Activated CD4-positive, alpha-beta memory T cell treated with anti-CD3 and anti-CD28 coated beads for 36 hours (primary cell): ENCODE data around the gene NECTIN1. TPM values are rescaled to one million over a fixed set of nuclear protein-coding genes. Genes with fewer than 3 reads are reported as not detected.

Experiments
- CTCF ChIA-PET: fragments of 350-600 bp; sonication (Branson Sonifier 250); formaldehyde crosslinking; loops from one replicate; lab custom pipeline; 2021; ENCODE audit warnings: antibody characterized with exemption, inconsistent platforms; lab: Charles Lee
- POLR2A ChIA-PET: fragments of 350-600 bp; sonication (Branson Sonifier 250); formaldehyde crosslinking; loops from one replicate; lab custom pipeline; 2021; ENCODE audit warnings: antibody characterized with exemption; lab: Charles Lee
- DNase-seq: peaks from one replicate; pipeline ENCODE4 v3.0.0-alpha.2; 2020
- H3K27ac Mint-ChIP-seq: one replicate; pipeline ENCODE4 v1.8.0; 2021; ENCODE audit warnings: mixed read lengths
- H3K27me3 Mint-ChIP-seq: one replicate; pipeline ENCODE4 v1.8.0; 2021; ENCODE audit warnings: mixed read lengths
- H3K36me3 Mint-ChIP-seq: one replicate; pipeline ENCODE4 v1.8.0; 2021; ENCODE audit warnings: mixed read lengths
- H3K4me1 Mint-ChIP-seq: one replicate; pipeline ENCODE4 v1.8.0; 2021; ENCODE audit warnings: low read depth, mixed read lengths
- H3K4me3 Mint-ChIP-seq: one replicate; pipeline ENCODE4 v1.8.0; 2021; ENCODE audit warnings: mild to moderate bottlenecking, mixed read lengths
- H3K9me3 Mint-ChIP-seq: one replicate; pipeline ENCODE4 v1.8.0; 2021; ENCODE audit warnings: mixed read lengths
- intact Hi-C: fragments of 100-400 bp; cut with micrococcal nuclease; formaldehyde crosslinking; loops from one replicate; pipeline ENCODE4 v1.15.1; 2023
- total RNA-seq, 2 experiments: library from RNA; stranded (reverse); gene quantifications; one replicate each; pipeline ENCODE4 v1.2.3, GENCODE V29; 2021

NECTIN1 gene
- total RNA-seq, 2 experiments from 2014 or later: 2.0 to 2.4 TPM

- Mint-ChIP-seq H3K4me3 (no peak overlapping the region), H3K9me3 (no peaks in the 10 kb centered on the region), H3K27me3 (no peaks in the 10 kb centered on the region), H3K4me1 (no peaks in the 10 kb centered on the region), H3K27ac (no peak overlapping the region), H3K36me3 (no peaks in the 10 kb centered on the region)
- ChIA-PET CTCF (no interaction called here), POLR2A (no interaction called here)
- no peak for DNase-seq
- intact Hi-C loops: no loop called here
These were observed 93.2 kb downstream of the NECTIN1 start for GRCh38 chr11:119635776-119636175.

DNA sequence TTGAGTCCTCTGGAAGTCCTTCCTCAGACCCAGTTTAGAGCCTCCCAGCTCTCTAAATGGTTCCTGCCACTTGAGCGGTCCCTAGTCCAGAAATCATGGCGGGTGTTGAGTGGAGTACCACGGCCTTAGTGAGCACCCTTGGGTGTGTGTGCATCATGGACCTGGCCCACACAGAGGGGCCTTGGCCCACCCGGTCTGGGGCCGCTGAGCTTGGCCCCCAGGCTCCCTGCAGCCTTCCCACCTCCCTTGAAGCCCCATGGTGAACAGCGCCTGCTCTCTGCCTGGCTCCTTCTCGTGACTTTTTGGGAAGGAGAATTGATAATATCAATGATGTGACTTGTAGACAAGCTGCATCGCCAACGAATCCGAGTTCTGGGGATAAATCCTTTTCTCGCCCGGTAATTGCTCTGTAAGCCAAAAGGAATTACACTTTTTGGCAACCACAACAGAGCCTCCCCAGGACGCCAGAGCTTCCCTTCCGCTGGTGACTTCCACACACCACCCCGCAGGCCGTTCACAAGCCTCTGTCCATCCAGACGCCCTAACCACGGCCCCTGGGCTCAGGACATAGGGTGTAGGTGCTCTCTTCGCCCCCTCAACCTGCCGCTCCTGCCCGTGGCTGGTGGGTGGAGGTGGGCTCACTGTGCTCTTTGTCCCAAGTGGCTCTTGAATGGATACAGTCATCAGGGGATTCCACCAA, 93.8 kb downstream of the NECTIN1 start:
- no peaks in the 10 kb centered on the region for H3K4me1 Mint-ChIP-seq
- intact Hi-C loops: no loop called here
- H3K36me3 Mint-ChIP-seq: no peaks in the 10 kb centered on the region
- no peaks in the 10 kb centered on the region for H3K9me3 Mint-ChIP-seq
- H3K27me3 Mint-ChIP-seq: no peaks in the 10 kb centered on the region
- H3K4me3 Mint-ChIP-seq: no peak overlapping the region
- H3K27ac Mint-ChIP-seq: no peak overlapping the region
- ChIA-PET POLR2A (no interaction called here), CTCF (no interaction called here)
- no peak for DNase-seq

DNA sequence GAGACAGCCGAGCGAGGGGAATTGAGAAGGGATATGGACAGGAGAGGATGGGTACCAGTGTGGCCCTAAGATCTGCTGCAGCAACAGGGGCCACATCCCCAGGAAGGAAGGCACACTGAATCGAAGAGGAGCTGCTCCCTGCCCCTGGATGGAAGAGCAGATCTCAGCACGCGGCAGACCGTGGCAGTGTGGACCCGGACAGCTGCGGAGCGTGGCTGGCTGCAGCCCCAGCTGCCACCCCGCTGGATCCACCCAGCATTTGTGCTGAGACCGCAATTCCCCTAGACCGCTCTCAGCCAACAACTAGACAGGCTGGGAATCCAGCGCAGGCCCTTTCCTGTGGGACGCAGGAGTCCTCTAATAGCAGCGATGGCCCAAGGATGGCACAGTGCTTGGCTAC, 94.7 kb downstream of the NECTIN1 start:
- H3K9me3 Mint-ChIP-seq: no peaks in the 10 kb centered on the region
- H3K27me3 Mint-ChIP-seq: no peaks in the 10 kb centered on the region
- no peak for DNase-seq
- POLR2A ChIA-PET: no interaction called here
- no peak overlapping the region for H3K27ac Mint-ChIP-seq
- intact Hi-C loops: no loop called here
- H3K36me3 Mint-ChIP-seq: no peaks in the 10 kb centered on the region
- CTCF ChIA-PET: no interaction called here
- H3K4me1 Mint-ChIP-seq: no peaks in the 10 kb centered on the region
- no peak overlapping the region for H3K4me3 Mint-ChIP-seq

DNA sequence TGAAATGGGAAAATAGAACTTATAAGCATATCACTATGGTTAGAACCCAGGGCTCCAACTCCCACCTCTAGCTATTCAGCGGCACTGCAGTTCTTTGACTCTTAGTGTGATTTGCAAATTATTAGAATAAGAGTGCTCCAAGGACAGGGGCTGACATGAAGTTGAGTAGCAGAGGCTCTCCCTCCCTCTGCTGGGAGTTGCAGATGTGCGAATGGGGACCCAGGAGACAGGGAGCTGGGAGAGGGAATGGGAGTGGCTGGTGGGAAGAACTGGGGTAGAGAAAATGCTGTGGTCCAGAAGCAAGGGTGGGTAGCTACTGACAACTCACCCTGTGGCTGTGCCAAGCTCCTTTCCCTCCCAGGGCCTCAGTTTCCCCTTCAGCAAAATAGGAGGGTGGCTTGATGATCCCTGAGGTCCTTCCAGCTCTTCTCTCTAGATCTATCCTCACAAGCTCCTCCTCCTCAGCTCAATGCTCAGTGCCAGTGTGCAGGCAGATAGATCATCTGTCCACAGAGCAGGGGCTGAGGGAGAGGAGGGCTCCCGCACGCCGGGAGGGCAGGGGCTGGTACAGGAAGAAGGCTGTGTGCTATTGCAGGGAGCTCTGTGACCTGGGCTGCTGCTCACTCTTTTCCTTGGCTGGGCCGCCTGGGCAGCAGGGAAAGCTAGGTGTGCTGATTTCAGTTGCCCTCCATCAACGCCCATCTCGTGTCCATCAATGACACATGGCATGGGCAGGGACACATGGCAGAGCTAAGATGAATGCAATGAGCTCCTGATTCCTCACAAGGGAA, 99.0 kb downstream of the NECTIN1 start:
- CTCF ChIA-PET: interaction anchor here (1.3 kb wide), 1 partner anchor 11 kb away, joined by 4 read pairs; no protein-coding TSS in a partner anchor
- H3K4me1 Mint-ChIP-seq: no peaks in the 10 kb centered on the region

DNA sequence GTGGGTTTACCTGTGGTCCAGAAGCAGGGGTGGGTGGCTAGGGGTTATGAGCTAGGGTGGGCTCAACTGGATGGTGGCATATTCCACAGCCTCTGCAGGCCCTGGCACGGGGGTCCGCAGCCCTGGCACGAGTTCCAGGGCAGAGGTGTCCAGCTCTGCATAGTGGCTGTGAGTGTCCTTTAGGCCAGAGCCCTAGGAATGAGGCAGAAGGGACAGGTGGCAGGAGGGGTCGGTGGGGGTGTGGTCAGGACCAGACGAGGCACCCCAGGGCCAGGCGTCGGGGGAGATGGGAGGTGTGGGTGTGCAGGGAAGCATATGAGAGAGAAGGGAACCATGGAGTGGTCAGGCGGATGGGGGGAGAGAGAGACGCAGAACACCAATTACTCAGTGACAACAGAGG, 99.9 kb downstream of the NECTIN1 start:
- Mint-ChIP-seq H3K36me3 (no peaks in the 10 kb centered on the region), H3K27me3 (peaks cover 8% of the 10 kb centered on the region), H3K4me3 (no peak overlapping the region), H3K4me1 (no peaks in the 10 kb centered on the region), H3K27ac (no peak overlapping the region), H3K9me3 (no peaks in the 10 kb centered on the region)
- ChIA-PET POLR2A (no interaction called here), CTCF (no interaction called here)
- no peak for DNase-seq
- intact Hi-C loops: no loop called here

More for the DNA sequence above, 99.0 kb downstream of the NECTIN1 start:
- POLR2A ChIA-PET: no interaction called here
- DNase-seq: no peak
- H3K27me3 Mint-ChIP-seq: peaks cover 8% of the 10 kb centered on the region
- no peak overlapping the region for H3K4me3 Mint-ChIP-seq
- H3K27ac Mint-ChIP-seq: no peak overlapping the region
- no peaks in the 10 kb centered on the region for H3K36me3 Mint-ChIP-seq
- intact Hi-C loops: no loop called here
- H3K9me3 Mint-ChIP-seq: no peaks in the 10 kb centered on the region

DNA sequence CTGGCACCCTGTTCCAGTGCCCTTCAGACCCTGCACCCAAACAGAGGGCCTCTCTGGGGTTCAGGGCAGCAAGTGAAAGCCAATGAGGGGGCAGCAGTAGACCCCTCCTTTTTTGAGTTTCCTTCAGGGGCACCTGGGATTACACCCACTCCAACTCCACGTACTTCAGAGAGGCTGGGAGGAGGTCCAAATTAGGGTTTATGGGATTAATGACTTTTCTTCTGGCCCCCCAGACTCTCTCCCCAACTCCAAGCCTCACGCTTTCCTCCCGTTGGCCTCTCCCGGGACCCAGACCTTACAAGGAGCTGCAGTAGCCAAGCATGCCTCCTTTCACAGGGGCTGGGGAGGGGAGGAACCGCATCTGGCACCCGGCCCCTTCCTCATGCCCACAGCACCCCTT, 101.7 kb downstream of the NECTIN1 start:
- DNase-seq: no peak
- H3K9me3 Mint-ChIP-seq: no peaks in the 10 kb centered on the region
- peaks cover 8% of the 10 kb centered on the region for H3K27me3 Mint-ChIP-seq
- no peaks in the 10 kb centered on the region for H3K36me3 Mint-ChIP-seq
- H3K27ac Mint-ChIP-seq: no peak overlapping the region
- H3K4me3 Mint-ChIP-seq: no peak overlapping the region
- intact Hi-C loops: no loop called here
- ChIA-PET CTCF (interaction anchor here (0.9 kb wide), 1 partner anchor 9 kb away, joined by 4 read pairs; no protein-coding TSS in a partner anchor), POLR2A (no interaction called here)
- H3K4me1 Mint-ChIP-seq: no peaks in the 10 kb centered on the region

GRCh38 chr11:119626871-119627270, 102.1 kb downstream of the NECTIN1 start:
- H3K4me3 Mint-ChIP-seq: no peak overlapping the region
- ChIA-PET CTCF (interaction anchor here (0.9 kb wide), 1 partner anchor 9 kb away, joined by 4 read pairs; no protein-coding TSS in a partner anchor), POLR2A (no interaction called here)
- H3K27me3 Mint-ChIP-seq: peaks cover 8% of the 10 kb centered on the region
- intact Hi-C loops: no loop called here
- no peak overlapping the region for H3K27ac Mint-ChIP-seq
- no peaks in the 10 kb centered on the region for H3K36me3 Mint-ChIP-seq
- no peaks in the 10 kb centered on the region for H3K9me3 Mint-ChIP-seq
- no peaks in the 10 kb centered on the region for H3K4me1 Mint-ChIP-seq
- no peak for DNase-seq

DNA sequence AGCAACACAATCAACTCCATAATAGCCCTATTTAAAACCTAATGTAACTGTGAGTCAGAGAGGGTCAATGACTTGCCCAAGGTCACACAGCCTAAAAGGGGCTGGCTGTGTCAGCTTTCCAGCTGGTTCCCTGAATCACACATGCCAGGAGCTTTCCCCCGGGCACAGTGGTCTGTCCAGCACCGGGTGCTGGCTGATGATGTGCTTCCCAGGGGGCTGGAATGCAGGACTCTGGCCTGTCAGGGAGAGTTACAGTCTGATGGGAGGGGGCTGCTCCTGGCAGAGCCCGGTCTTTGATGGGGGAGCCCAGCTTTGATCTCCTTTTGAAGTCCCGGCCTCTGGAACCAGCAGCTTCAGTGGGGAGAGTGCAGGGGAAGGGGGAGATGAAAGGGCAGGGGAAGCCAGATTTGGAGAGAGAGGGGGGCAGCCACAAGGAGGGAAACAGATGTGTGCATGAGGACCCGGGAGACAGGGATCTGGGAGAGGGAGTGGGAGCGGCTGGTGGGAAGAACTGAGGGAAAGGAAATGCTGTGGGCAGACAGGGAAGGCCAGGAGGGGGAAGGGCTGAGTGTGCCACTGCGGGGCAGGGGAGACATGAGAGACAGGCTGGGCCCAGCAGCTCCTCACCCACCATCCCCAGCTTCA, 102.7 kb downstream of the NECTIN1 start:
- CTCF ChIA-PET: interaction anchor here (0.9 to 1.6 kb wide), 2 partner anchors 8 to 482 kb away, joined by 3 to 4 read pairs; no protein-coding TSS in a partner anchor
- no peaks in the 10 kb centered on the region for H3K36me3 Mint-ChIP-seq
- H3K27me3 Mint-ChIP-seq: peaks cover 8% of the 10 kb centered on the region
- no peaks in the 10 kb centered on the region for H3K4me1 Mint-ChIP-seq
- no peak for DNase-seq
- H3K9me3 Mint-ChIP-seq: no peaks in the 10 kb centered on the region
- H3K27ac Mint-ChIP-seq: no peak overlapping the region
- POLR2A ChIA-PET: no interaction called here
- no peak overlapping the region for H3K4me3 Mint-ChIP-seq
- intact Hi-C loops: no loop called here

DNA sequence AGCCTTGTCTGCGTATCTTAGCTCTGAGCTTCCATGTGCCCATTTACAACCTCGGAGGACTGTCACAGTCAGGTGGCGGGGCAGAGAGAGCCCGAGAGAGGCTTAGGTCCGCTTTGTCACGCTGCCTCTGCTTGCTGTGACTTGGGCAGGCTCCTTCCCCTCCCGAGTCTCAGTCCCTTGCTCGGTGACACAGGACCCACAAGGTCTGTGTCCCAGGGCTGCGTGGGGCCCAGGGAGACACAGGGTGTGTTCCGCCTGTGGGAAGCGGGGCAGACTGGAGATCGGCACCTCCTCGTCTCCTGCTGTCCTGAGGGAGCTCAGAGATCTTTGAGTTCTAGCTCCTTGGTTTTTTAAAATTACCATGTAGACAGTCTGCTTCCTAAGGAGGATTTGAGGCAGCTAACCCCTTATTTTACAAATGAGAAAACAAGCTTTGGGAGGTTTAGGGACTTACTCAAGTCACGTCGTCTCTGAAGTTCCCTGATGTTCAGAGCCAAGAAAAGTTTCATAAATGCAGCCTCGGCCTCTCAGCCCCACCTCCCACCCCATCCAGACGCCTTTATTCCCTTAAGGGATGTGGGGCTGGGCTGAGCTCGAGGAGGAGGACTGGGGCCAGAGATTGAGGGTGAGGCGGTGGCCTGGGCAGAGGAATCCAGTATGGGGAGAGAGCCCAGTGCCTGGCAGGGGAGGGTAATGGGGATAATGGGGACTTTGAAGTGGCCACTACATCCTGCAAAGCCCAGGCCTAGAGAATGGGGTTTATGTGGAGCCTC, 103.6 kb downstream of the NECTIN1 start:
- Mint-ChIP-seq H3K36me3 (no peaks in the 10 kb centered on the region), H3K4me3 (no peak overlapping the region), H3K9me3 (no peaks in the 10 kb centered on the region), H3K27ac (no peak overlapping the region), H3K27me3 (peaks cover 8% of the 10 kb centered on the region), H3K4me1 (no peaks in the 10 kb centered on the region)
- no peak for DNase-seq
- ChIA-PET CTCF (interaction anchor here (0.7 to 1.6 kb wide), 5 partner anchors 17 to 483 kb away, joined by 3 to 4 read pairs (median 3); partner anchors contain the start of gene NECTIN1), POLR2A (no interaction called here)
- intact Hi-C loops: no loop called here

- DNase-seq: no peak
- peaks cover 8% of the 10 kb centered on the region for H3K27me3 Mint-ChIP-seq
- POLR2A ChIA-PET: no interaction called here
- H3K4me1 Mint-ChIP-seq: no peaks in the 10 kb centered on the region
- CTCF ChIA-PET: interaction anchor here (0.7 to 1.6 kb wide), 6 partner anchors 13 to 484 kb away, joined by 3 to 4 read pairs (median 3); no protein-coding TSS in a partner anchor
- H3K9me3 Mint-ChIP-seq: no peaks in the 10 kb centered on the region
- H3K36me3 Mint-ChIP-seq: no peaks in the 10 kb centered on the region
- intact Hi-C loops: no loop called here
- H3K4me3 Mint-ChIP-seq: no peak overlapping the region
- H3K27ac Mint-ChIP-seq: no peak overlapping the region
These were observed 104.4 kb downstream of the NECTIN1 start for GRCh38 chr11:119624629-119625028.

DNA sequence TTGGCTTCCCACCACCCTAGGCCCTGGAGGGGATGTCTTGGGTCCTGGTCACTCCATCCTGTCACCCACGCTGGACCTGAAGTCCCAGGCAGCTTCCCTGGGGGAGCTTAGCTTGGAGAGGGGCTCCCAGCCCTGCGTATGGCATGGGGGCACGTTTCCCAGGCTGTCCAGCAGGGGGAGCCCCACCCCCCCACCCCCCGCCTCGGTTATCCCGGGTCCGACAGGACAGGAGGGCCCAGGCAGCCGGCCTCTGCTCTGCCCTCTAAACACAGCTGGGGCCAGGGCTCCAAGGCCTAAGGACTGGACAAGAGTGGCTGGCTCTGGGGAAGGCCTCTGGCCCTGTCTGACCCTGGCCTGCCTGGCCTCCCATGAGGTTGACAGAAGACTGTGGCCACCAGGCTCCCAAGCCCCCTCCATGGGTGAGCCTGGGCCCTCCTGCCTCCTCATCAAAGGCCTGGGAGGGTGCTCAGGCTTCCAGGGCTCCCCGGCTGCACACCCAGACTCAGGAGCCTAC, 104.8 kb downstream of the NECTIN1 start:
- intact Hi-C loops: no loop called here
- ChIA-PET POLR2A (no interaction called here), CTCF (interaction anchor here (0.7 to 1.4 kb wide), 5 partner anchors 11 to 149 kb away, joined by 3 to 5 read pairs (median 3); partner anchors contain the start of gene NECTIN1)
- no peak overlapping the region for H3K4me3 Mint-ChIP-seq
- peaks cover 8% of the 10 kb centered on the region for H3K27me3 Mint-ChIP-seq
- no peak overlapping the region for H3K27ac Mint-ChIP-seq
- DNase-seq: no peak
- no peaks in the 10 kb centered on the region for H3K36me3 Mint-ChIP-seq
- no peaks in the 10 kb centered on the region for H3K4me1 Mint-ChIP-seq
- no peaks in the 10 kb centered on the region for H3K9me3 Mint-ChIP-seq
